Measurements from ENCODE around the gene FCGR1A.
"Not testable (repeated sequence)": the region's sequence is repeated elsewhere in the genome, so short reads cannot be mapped to it uniquely, and the experiment has no call there.

GRCh38 chr1:149770661-149771060 lies 11.8 kb upstream of the FCGR1A start:
- TF ChIP-seq, protein P1, sequence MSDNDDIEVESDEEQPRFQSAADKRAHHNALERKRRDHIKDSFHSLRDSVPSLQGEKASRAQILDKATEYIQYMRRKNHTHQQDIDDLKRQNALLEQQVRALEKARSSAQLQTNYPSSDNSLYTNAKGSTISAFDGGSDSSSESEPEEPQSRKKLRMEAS (IDR thresholded peaks at IDR 0.05; ENCODE audit: low read depth, low read length): not testable (repeated sequence)
- TF ChIP-seq, protein P2, sequence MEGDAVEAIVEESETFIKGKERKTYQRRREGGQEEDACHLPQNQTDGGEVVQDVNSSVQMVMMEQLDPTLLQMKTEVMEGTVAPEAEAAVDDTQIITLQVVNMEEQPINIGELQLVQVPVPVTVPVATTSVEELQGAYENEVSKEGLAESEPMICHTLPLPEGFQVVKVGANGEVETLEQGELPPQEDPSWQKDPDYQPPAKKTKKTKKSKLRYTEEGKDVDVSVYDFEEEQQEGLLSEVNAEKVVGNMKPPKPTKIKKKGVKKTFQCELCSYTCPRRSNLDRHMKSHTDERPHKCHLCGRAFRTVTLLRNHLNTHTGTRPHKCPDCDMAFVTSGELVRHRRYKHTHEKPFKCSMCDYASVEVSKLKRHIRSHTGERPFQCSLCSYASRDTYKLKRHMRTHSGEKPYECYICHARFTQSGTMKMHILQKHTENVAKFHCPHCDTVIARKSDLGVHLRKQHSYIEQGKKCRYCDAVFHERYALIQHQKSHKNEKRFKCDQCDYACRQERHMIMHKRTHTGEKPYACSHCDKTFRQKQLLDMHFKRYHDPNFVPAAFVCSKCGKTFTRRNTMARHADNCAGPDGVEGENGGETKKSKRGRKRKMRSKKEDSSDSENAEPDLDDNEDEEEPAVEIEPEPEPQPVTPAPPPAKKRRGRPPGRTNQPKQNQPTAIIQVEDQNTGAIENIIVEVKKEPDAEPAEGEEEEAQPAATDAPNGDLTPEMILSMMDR (IDR thresholded peaks at IDR 0.05; ENCODE audit: low read depth, low read length): not testable (repeated sequence)
